ENCODE results near the gene COL26A1.
A peak's percentile ranks its signal among the peaks of the same experiment; 100 is the strongest.

COL26A1 gene

GRCh38 chr7:101564778-101565211, 202.1 kb downstream of the COL26A1 start:
- peak; percentile 3 for DNase-seq (ENCODE audit: extremely low spot score)
- ChIA-PET POLR2A (no interaction called here), CTCF (no interaction called here)
- no peak for TF ChIP-seq CTCF (IDR thresholded peaks at IDR 0.05; ENCODE audit: control extremely low read depth, extremely low read depth, low read depth, missing control alignments)

GRCh38 chr7:101565601-101566209, 203.0 kb downstream of the COL26A1 start:
- ChIA-PET CTCF (no interaction called here), POLR2A (no interaction called here)
- TF ChIP-seq CTCF (IDR thresholded peaks at IDR 0.05; ENCODE audit: control extremely low read depth, extremely low read depth, low read depth, missing control alignments) = no peak
- no peak for DNase-seq (ENCODE audit: extremely low spot score)

GRCh38 chr7:101567230-101567629, 204.6 kb downstream of the COL26A1 start:
- DNase-seq (ENCODE audit: extremely low spot score) = no peak
- no peak for TF ChIP-seq CTCF (IDR thresholded peaks at IDR 0.05; ENCODE audit: control extremely low read depth, extremely low read depth, low read depth, missing control alignments)
- POLR2A ChIA-PET = no interaction called here
- CTCF ChIA-PET = interaction anchor here (1.8 kb wide), 1 partner anchor 29 kb away, joined by 4 read pairs; no protein-coding TSS in a partner anchor

GRCh38 chr7:101572156-101572555, 209.5 kb downstream of the COL26A1 start:
- no peak for TF ChIP-seq CTCF (IDR thresholded peaks at IDR 0.05; ENCODE audit: control extremely low read depth, extremely low read depth, low read depth, missing control alignments)
- CTCF ChIA-PET = interaction anchor here (1.5 kb wide), 1 partner anchor 27 kb away, joined by 3 read pairs; no protein-coding TSS in a partner anchor
- POLR2A ChIA-PET = no interaction called here
- DNase-seq (ENCODE audit: extremely low spot score) = no peak

GRCh38 chr7:101575168-101575567, 212.5 kb downstream of the COL26A1 start:
- ChIA-PET POLR2A (no interaction called here), CTCF (interaction anchor here (1.2 kb wide), 1 partner anchor 12 kb away, joined by 3 read pairs; no protein-coding TSS in a partner anchor)
- DNase-seq (ENCODE audit: extremely low spot score) = no peak
- TF ChIP-seq CTCF (IDR thresholded peaks at IDR 0.05; ENCODE audit: control extremely low read depth, extremely low read depth, low read depth, missing control alignments) = no peak

- CTCF ChIA-PET = no interaction called here
- TF ChIP-seq CTCF (IDR thresholded peaks at IDR 0.05; ENCODE audit: control extremely low read depth, extremely low read depth, low read depth, missing control alignments) = no peak
- DNase-seq (ENCODE audit: extremely low spot score) = no peak
- POLR2A ChIA-PET = no interaction called here
Measured at GRCh38 chr7:101575721-101576120, 213.0 kb downstream of the COL26A1 start.

All from GM10248 (cell line).